Natural killer cell (primary cell): ENCODE data around the gene NHEJ1. TPM values are rescaled to one million over a fixed set of nuclear protein-coding genes. Genes with fewer than 3 reads are reported as not detected.

Experiments
- ATAC-seq, 3 donors: fragments of 150-1000 bp in 2 of 3; fragments of 200-7000 bp in 1 of 3; cut with Tn5 transposase; 1 replicate in 1 of 3; 2 replicates in 2 of 3; pipeline ENCODE4 v1.10.0; 2021; ENCODE audit warnings: mild to moderate bottlenecking in 2 of 3, moderate library complexity in 2 of 3
- DNase-seq, 2 donors: peaks; one replicate each; pipeline versions ENCODE4 v3.0.0 to v3.0.0-alpha.2; 2013 to 2021; ENCODE audit warnings: mixed read lengths in 1 of 2
- H3K27ac ChIP-seq: one replicate; pipeline ENCODE4 v1.5.1; 2013; ENCODE audit warnings: mild to moderate bottlenecking, low read length
- H3K27me3 ChIP-seq: one replicate; pipeline ENCODE4 v1.6.1; 2013; ENCODE audit warnings: low read length; ENCODE audit not compliant: control insufficient read depth, insufficient read depth
- H3K36me3 ChIP-seq: one replicate; pipeline ENCODE4 v1.6.1; 2013; ENCODE audit warnings: low read length; ENCODE audit not compliant: control insufficient read depth, insufficient read depth
- H3K4me1 ChIP-seq: one replicate; pipeline ENCODE4 v1.6.1; 2013; ENCODE audit warnings: low read length; ENCODE audit not compliant: control insufficient read depth, insufficient read depth
- H3K4me3 ChIP-seq: one replicate; pipeline ENCODE4 v1.5.1; 2013; ENCODE audit warnings: low read length
- H3K9me3 ChIP-seq: one replicate; pipeline ENCODE4 v1.6.1; 2013; ENCODE audit warnings: low read length; ENCODE audit not compliant: control insufficient read depth, insufficient read depth
- H3K27ac Mint-ChIP-seq, 2 donors: one replicate each; pipeline ENCODE4 v1.8.0; 2022; ENCODE audit warnings: mild to moderate bottlenecking in 2 of 2, mixed read lengths in 2 of 2, moderate library complexity in 1 of 2
- H3K27me3 Mint-ChIP-seq, 2 donors: one replicate each; pipeline ENCODE4 v1.8.0; 2022; ENCODE audit warnings: low read depth in 2 of 2, mixed read lengths in 2 of 2
- H3K36me3 Mint-ChIP-seq: one replicate; pipeline ENCODE4 v1.8.0; 2022; ENCODE audit warnings: mixed read lengths
- H3K4me1 Mint-ChIP-seq, 2 donors: one replicate each; pipeline ENCODE4 v1.8.0; 2022; ENCODE audit warnings: mixed read lengths in 2 of 2
- H3K4me3 Mint-ChIP-seq: one replicate; pipeline ENCODE4 v1.8.0; 2022; ENCODE audit warnings: mild to moderate bottlenecking, moderate library complexity, mixed read lengths
- H3K9me3 Mint-ChIP-seq, 2 donors: one replicate each; pipeline ENCODE4 v1.8.0; 2022; ENCODE audit warnings: mixed read lengths in 2 of 2
- CTCF ChIP-seq: fragments of 200-600 bp; IDR thresholded peaks from one replicate; pipeline ENCODE4 v1.8.0; 2022; ENCODE audit warnings: antibody characterized with exemption
- WGBS: methylation state at CpG from one replicate; pipeline ENCODE4 v1.1.7; 2013; ENCODE audit warnings: missing lambda C conversion rate; ENCODE audit not compliant: insufficient coverage; 5-methylcytosine and 5-hydroxymethylcytosine counted together
- intact Hi-C: fragments of 100-400 bp; cut with micrococcal nuclease; formaldehyde crosslinking; loops from one replicate; pipeline ENCODE4 v1.14.2; 2022
- total RNA-seq, 4 donors: library from RNA; stranded (reverse); fragments of 120-200 nt in 1 of 4; gene quantifications; one replicate each; pipeline versions ENCODE4 v1.2.3 to v1.2.4, GENCODE V29; 2013 to 2022

Gene NHEJ1
- total RNA-seq, 3 donors from 2014 or later (not counting 1 experiment from before 2014, with no cell fraction given): 9.9 to 12.7 (median 11.0) TPM

GRCh38 chr2:219057709-219058540 is 102.7 kb downstream of the NHEJ1 start:
- Histone ChIP-seq H3K36me3 (no peaks in the 10 kb centered on the region), H3K4me1 (peaks cover 32% of the 10 kb centered on the region), H3K27ac (no peak overlapping the region), H3K4me3 (no peak overlapping the region), H3K27me3 (peaks cover 55% of the 10 kb centered on the region), H3K9me3 (no peaks in the 10 kb centered on the region)
- intact Hi-C loops: loop anchor here (1.0 to 5.0 kb wide), 4 partner anchors 61 to 240 kb away; no protein-coding TSS in a partner anchor
- H3K4me1 Mint-ChIP-seq: peaks cover 0 to 22% of the 10 kb centered on the region in 2 donors
- ATAC-seq (peak; percentile 90 to 98 (median 95)), DNase-seq (peak; percentile 74 to 87)
- H3K27me3 Mint-ChIP-seq: peaks cover 48 to 53% of the 10 kb centered on the region in 2 donors
- H3K27ac Mint-ChIP-seq: no peak overlapping the region
- WGBS: 3% methylated on average over 52 of the region's 52 CpGs
- no peaks in the 10 kb centered on the region for H3K9me3 Mint-ChIP-seq
- H3K36me3 Mint-ChIP-seq: no peaks in the 10 kb centered on the region
- H3K4me3 Mint-ChIP-seq: peak overlapping the region; percentile 55
- TF ChIP-seq CTCF: peak; percentile 81

GRCh38 chr2:219056896-219057708 is 103.5 kb downstream of the NHEJ1 start:
- Histone ChIP-seq H3K36me3 (no peaks in the 10 kb centered on the region), H3K4me1 (peaks cover 32% of the 10 kb centered on the region), H3K9me3 (no peaks in the 10 kb centered on the region), H3K27ac (no peak overlapping the region), H3K27me3 (peaks cover 47% of the 10 kb centered on the region), H3K4me3 (no peak overlapping the region)
- no peaks in the 10 kb centered on the region for H3K9me3 Mint-ChIP-seq
- peaks cover 45 to 46% of the 10 kb centered on the region in 2 donors for H3K27me3 Mint-ChIP-seq
- ATAC-seq (no peak), DNase-seq (no peak)
- H3K4me3 Mint-ChIP-seq: no peak overlapping the region
- no peak for TF ChIP-seq CTCF
- WGBS: 16% methylated on average over 40 of the region's 40 CpGs
- no peaks in the 10 kb centered on the region for H3K36me3 Mint-ChIP-seq
- intact Hi-C loops: loop anchor here (5.0 kb wide), 1 partner anchor 155 kb away; no protein-coding TSS in a partner anchor
- H3K27ac Mint-ChIP-seq: no peak overlapping the region
- peaks cover 0 to 22% of the 10 kb centered on the region in 2 donors for H3K4me1 Mint-ChIP-seq

GRCh38 chr2:219056176-219056895 is 104.3 kb downstream of the NHEJ1 start:
- intact Hi-C loops: loop anchor here (5.0 kb wide), 1 partner anchor 156 kb away; no protein-coding TSS in a partner anchor
- 79% methylated on average over 8 of the region's 9 CpGs for WGBS
- Mint-ChIP-seq H3K36me3 (no peaks in the 10 kb centered on the region), H3K4me3 (no peak overlapping the region), H3K27me3 (peaks cover 41% of the 10 kb centered on the region in 2 donors), H3K27ac (no peak overlapping the region), H3K9me3 (no peaks in the 10 kb centered on the region), H3K4me1 (peaks cover 0 to 19% of the 10 kb centered on the region in 2 donors)
- Histone ChIP-seq H3K4me3 (no peak overlapping the region), H3K9me3 (no peaks in the 10 kb centered on the region), H3K36me3 (no peaks in the 10 kb centered on the region), H3K27ac (no peak overlapping the region), H3K27me3 (peaks cover 40% of the 10 kb centered on the region), H3K4me1 (peaks cover 32% of the 10 kb centered on the region)
- TF ChIP-seq CTCF: no peak
- no peak for ATAC-seq
- no peak for DNase-seq
